ENCODE measurements around the gene CTNNAL1.
"Not testable (repeated sequence)": the region's sequence is repeated elsewhere in the genome, so short reads cannot be mapped to it uniquely, and the experiment has no call there.

CTNNAL1 gene

DNA sequence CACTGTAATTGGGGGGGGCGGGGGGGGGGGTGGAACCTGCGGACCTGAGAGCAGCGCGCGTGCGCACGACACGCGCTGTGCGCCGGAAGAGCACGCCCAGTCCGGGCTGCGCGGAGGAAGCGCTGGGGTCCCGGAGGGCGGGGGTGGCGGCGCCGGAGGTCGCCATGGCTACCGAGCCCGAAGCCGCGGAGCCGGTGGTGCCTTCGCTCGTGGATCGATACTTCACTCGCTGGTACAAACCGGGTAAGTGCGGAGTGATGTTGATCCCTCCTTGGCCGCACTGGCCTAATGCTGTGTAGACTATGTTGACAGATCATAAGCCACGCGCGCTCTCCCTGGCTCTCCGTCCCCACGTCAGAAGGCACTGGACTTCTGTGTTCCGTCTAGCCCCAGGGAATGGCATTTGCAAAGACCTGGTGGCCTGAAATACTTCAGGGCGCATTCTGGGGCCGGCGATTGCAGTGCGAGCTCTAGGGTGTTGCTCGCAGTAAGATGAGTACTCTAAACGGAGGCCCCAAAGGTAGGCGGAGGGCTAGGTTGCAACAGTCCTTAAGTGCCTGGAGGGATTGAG is 78.9 kb downstream of the CTNNAL1 start, which contains the start of gene ABITRAM:
ABITRAM (plus strand) TSS at position 78 of the 571 bp plus-strand sequence; CDS start at position 165, 87 bp downstream.
- peak in 53 of 56 donors; percentile 10 to 95 (median 82) for DNase-seq

DNA sequence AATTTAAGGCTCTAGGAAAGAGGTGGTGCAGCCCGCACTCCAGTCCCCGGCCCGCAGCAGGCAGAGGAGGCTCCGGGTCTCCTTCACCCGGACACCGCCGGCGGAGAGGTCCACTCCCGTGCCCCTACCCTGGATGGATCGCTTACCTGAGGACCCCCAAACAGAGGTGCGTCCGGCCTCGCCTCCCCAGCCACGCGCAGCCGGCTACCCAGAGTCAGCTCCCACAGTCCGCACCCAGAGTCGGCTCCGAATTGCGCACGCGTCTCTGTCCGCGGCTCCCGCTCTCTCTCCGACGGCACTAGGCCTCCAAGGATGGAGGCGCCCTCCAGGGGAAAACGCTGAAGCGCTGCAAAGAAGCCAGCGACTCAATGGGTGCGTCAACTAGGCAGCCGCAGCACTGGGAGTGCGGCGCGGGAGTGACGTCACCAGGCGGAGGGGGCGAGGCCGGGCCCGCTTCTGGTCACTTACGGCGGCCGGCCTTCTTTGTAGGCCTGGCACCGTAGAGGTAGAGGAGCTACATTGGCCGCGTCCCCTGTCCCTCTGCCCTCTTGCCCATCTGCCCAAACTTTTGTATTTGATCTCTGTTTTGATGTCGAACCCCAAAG is 79.5 kb downstream of the CTNNAL1 start, which contains the start of gene ELP1:
ELP1 (minus strand) TSS at position 407 of the 605 bp plus-strand sequence. CDS start 2,978 bp downstream, outside the sequence.
- peak; percentile 35 to 95 (median 87) for DNase-seq

DNA sequence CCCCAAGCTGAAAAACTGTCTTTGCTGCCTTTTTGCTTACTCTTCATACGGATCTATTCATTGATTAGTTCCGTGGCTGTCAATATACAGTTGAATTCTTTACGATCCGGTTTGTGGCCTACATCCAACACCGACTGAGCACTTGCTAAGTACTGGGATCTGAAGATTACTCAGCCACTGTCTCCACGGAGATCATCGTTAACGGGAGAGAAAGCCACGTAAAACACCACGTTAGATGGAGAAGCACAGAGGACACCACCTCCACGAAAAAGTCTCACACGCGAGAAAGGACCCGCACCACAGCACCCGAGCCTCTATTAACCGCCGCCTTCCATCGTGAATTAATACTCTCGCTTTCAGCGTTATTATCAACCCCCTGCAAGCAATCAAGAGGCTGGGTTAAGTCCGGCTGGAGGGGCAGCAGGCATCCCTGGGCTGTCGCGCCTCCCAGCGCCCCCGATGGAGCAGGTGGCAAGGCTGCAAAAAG is 80.0 kb downstream of the CTNNAL1 start:
- peak in 7 of 56 donors; percentile 10 to 38 (median 28) for DNase-seq

DNA sequence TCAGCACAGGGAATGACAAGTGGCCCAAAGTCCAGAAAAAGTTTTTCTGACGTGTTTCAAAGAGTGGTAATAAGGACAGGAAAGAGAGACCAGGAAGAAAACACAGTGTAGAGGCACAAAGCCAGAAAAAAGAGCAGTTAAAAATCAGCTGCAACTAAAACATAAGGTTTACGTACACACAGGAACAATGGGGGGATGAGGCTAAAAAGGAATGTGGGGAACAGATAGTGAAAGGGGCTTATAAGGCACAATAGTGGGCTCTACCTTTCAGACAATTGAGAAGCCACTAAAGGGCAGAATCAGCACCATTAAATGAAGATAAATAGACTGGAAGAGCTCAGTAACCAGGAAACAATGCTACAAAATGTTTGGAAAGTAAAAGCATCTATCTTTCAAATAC is 84.9 kb downstream of the CTNNAL1 start:
- no peak for DNase-seq

DNA sequence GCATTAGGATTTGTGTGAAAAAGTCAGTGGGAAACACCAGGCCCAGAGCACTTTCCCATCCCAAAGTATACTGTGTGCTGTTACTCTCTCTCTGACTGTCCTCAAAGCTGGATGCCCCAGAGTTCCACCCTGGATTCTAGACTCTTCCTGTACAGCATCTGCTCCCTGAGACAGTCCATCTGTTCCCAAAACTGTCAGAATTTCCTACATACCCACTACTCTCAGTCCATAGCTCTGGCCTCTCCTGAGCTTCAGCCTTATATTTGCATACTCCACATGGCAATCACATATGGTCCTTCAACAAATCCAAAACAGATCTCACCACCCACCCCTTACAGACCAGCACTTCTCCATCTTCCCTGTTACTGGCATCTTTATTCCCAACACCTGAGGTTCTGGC is 88.8 kb downstream of the CTNNAL1 start:
- no peak for DNase-seq

DNA sequence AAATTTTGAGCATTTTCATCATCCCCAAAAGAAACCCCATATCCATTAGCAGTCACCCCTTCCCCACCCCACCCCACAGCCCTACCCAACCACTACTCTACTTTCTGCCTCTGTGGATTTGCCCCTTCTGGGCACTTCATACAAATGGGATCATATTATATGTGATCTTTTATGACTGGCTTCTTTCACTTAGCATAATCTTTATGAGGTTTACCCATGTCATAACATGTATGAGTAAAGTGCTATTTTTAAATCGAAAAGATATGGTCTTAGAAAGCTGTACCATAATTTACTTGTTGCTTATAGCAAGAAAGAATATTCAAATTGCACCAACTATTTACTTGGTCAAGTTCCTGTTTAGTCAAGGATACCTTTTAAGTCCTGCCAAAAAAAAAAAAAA is 92.1 kb downstream of the CTNNAL1 start:
- DNase-seq, result no peak

DNA sequence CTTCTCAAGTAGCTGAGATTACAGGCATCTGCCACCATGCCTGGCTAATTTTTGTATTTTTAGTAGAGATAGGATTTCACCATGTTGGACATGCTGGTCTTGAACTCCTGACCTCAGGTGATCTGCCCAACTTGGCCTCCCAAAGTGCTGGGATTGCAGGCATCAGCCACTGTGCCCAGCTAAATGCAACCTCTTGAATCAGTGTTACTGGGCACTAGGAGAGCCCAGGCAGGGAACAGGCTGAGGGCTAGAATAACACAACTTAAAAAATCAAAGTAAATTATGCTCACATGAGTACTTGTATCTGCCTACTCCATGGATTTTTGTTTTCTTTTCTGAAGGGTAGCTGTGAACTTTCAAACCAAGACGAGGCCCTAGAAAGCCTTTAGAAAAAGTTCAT is 92.9 kb downstream of the CTNNAL1 start:
- DNase-seq, result not testable (repeated sequence)

DNA sequence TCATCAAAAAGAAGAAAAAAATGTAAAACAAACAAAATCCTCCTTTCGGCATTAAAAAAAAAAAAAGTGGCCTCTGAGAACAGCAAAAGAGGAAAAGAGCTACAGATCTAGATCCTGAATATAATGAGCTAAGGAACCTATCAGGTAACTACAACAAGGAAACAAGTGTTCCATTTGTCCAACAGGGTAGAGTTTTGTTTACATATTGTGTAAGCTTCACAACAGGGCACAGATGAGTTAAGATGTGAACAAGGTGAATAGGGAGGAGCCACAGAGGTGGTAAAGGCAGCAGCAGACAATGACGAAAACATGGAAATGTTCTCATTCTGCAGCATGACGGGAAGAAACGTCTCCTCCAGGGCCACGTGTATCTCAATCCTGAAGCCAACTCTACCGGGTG is 93.8 kb downstream of the CTNNAL1 start:
- no peak for DNase-seq

DNA sequence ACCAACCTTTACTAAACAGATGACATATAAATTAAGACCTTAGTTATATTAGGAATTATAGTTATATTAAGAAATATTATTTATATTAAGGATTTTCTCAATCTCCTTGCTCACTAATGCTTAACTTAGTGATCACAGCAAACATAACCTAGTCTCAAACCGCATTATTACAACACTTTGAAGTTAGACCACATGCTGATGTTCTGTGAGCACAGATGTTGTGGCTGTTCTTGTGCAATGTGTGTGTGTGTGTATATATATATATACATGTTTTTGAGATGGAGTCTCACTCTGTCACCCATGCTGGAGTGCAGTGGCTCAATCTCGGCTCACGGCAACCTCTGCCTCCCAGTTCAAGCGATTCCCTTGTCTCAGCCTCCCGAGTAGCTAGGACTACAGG is 99.9 kb downstream of the CTNNAL1 start:
- no peak for DNase-seq

DNA sequence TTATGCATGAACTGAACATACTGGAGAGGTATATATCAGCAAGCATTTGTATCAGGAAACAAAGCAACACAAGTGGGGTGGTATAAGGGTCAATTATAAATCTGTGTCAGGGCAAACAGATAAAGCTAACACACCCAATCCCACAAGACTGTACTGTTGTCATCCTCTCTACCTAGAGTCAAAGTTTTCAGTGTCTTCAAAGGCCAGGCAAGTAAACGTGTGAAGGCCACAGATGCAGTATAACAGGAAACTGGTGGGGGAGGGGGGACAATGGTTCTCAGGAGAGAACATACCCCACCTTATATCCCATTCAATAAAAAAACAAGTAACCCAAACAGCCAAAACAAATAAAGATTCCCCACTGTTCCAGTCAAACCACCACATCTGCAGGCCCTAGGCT is 101.5 kb downstream of the CTNNAL1 start:
- DNase-seq, result no peak

DNA sequence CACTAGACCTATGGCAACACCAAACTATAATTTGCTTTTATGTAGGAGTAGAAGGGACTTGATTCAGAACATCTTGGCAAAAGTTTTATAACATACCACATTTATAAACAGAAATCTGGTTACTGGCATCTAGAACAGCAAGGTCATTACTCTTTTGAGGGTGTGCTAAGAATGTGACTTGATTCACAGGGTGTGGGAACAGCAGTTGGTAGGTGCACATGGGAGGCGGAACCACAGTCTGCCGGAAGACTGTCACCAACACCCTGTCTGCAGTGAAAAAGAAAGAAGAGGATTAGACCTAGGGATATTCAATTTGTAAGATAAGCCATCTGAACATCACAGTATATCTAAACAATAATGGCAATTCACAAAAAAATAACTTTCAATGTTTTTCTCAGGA is 102.4 kb downstream of the CTNNAL1 start:
- DNase-seq, result peak in 10 of 56 donors; percentile 0 to 29 (median 3)

DNA sequence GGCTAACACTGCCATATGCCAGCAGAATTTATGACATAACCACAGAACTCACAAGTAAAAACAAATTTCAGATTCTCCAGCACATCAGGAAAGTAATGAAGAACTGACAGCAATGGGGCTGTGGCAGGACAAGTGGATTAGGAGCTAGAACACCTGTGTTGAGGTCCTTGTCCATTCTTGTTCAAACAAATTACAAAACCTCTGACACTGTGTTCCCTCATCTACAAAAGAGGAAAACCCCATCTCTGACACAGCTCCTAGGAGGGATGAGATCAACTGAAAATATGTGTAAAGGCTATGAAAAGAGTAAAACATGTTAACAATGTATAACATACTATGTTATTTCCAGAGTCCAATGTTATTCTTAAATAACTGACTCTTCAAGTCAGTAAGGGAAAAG is 102.9 kb downstream of the CTNNAL1 start:
- DNase-seq, result no peak

DNA sequence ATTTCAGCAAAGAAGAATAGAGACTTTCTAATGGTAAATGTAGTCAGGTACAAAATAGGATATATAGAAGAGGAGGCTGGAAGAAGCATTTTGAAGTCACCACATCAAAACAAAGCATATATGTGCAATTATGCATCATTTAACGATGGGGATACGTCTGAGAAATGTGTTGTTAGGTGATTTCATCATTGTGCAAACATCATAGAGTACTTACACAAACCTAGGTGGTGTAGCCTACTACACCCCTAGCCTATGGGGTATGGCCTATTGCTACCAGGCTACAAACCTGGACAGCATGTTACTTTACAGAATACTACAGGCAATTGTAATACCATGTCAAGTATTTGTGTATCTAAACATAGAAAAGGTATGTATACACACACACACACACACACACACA is 107.8 kb downstream of the CTNNAL1 start:
- DNase-seq, result no peak

DNA sequence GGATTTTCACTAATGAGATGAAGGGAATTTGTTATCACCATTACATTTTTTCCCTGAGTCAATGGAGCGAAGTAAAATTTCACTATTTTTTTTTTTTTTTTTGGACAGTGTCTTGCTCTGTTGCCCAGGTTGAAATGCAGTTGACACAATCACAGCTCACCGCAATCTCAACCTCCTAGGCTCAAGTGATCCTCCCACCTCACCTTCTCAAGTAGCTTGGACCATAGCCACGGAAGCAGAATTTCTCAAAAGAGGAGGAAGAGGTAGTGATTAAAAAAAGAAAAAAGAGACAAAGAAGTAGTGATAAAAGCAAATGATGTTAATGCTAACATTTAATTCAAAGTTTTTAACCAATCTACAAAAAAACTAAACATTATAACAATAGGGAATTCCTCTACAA is 109.1 kb downstream of the CTNNAL1 start:
- no peak for DNase-seq

DNA sequence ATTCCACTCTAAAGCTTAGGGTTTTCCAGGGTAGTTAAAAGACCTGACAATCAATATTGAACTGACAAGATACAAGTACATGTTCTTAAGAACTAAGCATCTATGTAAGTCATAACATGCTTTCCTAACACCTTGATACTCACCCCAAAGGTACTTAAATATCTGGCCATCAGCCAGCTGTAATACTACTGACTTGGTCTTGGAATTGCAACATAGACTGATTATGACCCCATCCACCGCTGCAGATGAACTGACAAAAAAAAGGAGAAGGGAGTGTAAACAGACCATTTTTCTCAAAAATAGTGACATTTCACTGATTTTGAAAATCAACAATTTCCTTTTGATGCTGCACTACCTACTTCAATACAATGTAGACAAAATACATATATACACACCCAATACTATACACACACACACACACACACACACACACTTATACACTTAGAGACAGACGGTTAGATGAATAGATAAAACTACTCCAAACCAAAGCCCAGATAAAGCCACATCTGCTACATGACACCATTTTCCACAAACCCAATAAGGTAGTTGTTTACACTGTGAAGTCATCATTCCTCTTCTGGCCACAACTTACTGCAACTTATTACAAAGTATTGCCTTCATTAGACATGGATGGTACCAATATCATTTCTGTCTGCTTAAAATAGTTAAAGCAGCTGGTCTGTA is 109.7 kb downstream of the CTNNAL1 start:
- DNase-seq, result no peak

DNA sequence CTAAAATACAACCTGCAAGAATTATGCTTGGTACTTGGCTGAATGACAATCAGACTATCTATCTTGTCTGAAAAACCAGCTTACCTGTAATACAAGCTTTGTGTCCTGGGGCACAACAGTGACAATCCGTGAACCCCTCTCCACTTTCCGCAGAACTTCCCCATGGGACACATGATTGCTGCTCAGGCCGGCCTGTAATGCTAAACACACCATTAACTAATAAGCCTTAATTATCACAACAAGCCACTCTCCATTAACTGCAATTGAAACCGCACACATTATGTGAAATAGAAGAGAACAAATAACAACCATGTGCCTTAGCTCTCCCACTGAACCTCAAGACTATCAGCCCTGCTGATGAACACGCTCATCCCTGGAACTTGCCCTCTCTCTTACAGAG is 113.1 kb downstream of the CTNNAL1 start:
- DNase-seq, result no peak

DNA sequence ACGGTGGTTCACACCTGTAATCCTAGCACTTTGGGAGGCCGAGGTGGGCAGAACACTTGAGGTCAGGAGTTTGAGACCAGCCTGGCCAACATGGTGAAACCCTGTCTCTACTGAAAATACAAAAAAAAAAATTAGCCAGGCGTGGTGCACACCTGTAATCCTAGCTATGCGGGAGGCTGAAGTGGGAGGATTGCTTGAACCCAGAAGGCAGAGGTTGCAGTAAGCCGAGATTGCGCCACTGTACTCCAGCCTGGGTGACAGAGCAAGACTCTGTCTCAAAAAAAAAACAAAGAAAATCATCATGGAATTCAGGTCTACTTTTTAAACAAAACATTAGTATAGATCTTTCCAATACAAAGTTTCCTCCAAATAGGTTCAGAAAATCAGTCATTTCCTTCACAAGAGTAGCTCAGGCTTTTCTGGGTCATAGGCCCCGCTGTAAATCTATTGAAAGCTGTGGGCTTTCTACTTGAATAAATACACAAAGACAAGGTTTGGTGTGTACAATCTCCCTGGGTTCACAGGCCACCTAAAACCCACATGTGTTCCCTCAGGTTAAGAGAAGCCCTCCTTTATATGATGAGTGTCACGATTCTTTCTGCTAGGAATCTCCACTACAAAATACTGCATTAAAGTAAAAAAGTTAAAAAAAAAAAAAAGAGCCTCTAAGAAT is 114.1 kb downstream of the CTNNAL1 start:
- not testable (repeated sequence) for DNase-seq

DNA sequence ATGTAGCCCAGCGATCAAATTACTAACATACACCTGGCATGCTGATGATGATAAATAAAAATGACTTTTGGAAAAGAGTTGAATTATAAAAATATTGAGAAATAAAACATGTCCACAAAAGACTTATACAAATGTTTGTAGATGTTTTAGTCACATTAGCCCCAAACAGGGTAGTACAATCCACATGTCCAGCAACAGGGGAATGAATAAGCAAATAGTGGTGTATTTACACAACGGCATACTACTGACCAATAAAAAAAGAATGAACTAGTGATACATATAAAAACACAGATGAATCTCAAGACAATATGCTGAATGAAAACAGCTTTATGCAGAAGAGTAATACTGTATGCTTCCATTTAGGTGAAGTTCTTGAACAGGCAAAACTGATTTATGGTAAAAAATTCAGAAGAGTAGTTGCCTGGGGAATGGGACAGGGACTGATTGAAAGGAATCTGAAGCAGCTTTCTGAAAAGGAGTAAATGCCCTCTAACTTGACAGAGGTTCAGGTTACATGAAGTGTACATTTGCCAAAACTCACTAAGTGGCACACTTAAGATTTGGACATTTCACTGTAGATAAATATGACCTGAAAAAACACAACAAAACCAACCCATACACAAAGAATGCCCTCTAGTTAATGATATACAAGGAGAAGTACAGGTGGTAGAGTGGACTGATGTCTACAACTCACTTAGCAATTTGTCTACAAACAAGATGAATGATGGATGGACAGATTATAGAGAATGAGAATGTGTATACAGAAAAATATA is 115.8 kb downstream of the CTNNAL1 start:
- DNase-seq, result no peak

DNA sequence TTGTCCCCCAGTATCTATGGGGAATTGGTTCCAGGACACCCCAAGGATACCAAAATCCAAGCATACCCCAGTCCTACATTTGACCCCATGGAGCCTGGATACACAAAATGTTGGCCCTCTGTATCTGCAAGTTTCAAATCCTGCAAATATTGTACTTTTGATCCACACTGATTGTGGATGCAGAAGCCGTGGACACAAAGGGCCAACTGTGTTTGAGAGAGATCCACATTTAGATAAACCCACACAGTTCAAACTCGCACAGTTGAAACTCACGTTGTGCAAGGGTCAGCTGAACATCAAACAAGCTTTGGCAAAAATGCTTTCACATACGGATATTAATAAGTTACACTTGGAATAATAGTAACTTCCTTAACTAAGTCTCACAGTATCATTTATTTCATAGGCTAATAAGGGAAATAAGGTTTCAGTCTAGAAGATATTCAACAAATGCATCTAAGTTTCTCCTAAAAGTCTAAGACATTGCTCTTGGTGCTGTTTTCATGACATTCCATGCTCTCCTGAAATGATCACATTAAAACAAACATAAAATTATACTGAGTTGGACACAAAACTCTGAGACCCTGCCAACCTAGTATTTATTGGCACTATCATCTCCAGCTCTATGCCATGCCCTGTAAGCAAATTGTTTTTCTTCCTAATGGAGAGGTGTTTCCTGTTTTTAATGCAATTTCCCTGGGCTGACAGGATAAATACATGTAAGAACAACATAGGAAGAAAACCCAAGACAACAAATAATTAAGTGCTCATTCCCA is 118.9 kb downstream of the CTNNAL1 start:
- no peak for DNase-seq
